GM18867 (cell line): ENCODE measurements around the gene MALAT1.

Experiments
- ATAC-seq: cut with Tn5 transposase; IDR thresholded peaks from one replicate; pipeline ENCODE4 v1.9.1; 2021; ENCODE audit warnings: mild to moderate bottlenecking, moderate library complexity; ENCODE audit not compliant: unreplicated experiment

MALAT1 gene

DNA sequence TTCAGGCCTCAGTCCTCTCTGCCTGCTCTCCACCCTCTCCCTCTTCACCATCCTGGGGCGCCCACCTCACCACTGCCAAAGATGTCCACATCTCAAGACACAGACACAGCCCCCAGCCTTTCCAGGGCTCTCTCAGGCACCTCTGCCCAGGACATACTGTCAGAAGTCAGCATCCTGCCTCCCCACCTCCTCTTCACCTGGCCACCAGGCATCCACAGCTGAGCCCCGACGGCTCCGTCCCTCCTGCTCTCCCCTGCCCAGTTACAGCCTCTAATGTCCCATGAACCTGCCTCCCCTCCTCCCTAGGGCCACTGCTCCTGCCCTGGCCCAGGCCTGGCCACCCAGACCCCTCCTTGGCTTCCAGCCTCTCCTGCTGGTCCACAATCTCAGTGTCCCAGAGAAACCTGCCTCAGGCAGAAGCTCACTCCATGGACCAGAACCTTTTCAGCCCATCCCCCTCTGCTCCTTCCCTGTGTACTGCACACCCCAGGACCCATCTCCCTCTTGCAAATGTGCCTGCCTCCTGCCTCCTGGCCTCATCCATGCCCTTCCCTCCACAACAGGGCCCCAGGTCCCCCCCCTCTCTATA is 56.1 kb downstream of the MALAT1 start:
- ATAC-seq: no peak

DNA sequence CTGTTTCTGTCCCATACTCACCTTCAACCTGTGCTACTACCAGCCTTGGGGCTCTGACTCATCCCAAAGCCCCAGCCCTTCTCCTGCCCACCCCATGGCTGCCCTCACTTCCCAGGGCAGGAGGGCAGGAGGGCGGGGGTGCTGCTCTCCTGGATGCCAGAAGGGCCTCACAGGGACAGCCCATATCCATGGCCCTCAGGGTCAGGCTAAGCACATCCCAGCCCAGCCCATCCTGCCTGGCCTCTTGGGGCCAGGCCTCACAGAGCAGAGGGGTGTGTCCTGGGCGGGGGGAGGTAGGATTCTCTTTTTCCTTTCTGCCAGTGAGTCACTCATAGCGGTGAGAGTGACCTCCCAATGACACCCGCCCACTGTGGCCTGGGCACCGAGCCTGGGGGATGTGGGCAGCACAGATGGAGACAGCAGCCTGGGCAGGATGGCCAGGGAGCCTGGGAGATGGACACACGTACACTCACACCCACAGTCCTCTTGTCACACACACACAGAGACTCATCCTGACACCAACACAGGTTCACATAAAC is 56.9 kb downstream of the MALAT1 start:
- no peak for ATAC-seq
